OCI-LY1 (cell line): ENCODE measurements around the gene IFNK.

ENCODE experiments used
- CTCF ChIP-seq: fragments of 200-600 bp; sonication (generic), shearing (Covaris generic); IDR thresholded peaks from 2 replicates; pipeline ENCODE4 v1.5.1; 2017; ENCODE audit warnings: mild to moderate bottlenecking, antibody characterized with exemption, low read length, moderate library complexity, mixed read lengths
- EZH2 ChIP-seq: fragments of 200-600 bp; sonication (generic), shearing (Covaris generic); IDR thresholded peaks from 2 replicates; pipeline ENCODE4 v1.8.0; 2017; ENCODE audit warnings: borderline replicate concordance, mixed run types, mild to moderate bottlenecking, antibody characterized with exemption, low read length, moderate library complexity, mixed read lengths

- TF ChIP-seq EZH2 (no peak), CTCF (no peak)
Observed at GRCh38 chr9:27566118-27566517, 42.0 kb downstream of the IFNK start.
